Lower leg skin (tissue), 3 donors: ENCODE measurements around the gene HS6ST2.

Experiments used
- POLR2A ChIP-seq, 2 donors: fragments of 450-650 bp; IDR thresholded peaks; one replicate each; pipeline ENCODE4 v1.6.1; 2016 to 2017; ENCODE audit warnings: antibody characterized with exemption in 2 of 2, mild to moderate bottlenecking in 1 of 2, moderate library complexity in 1 of 2
- TF ChIP-seq, protein P1 (sequence below), 3 donors: fragments of 450-650 bp; IDR thresholded peaks; one replicate each; pipeline ENCODE4 v1.5.1; 2016; ENCODE audit warnings: antibody characterized with exemption in 3 of 3, mild to moderate bottlenecking in 3 of 3, moderate library complexity in 2 of 3

DNA sequence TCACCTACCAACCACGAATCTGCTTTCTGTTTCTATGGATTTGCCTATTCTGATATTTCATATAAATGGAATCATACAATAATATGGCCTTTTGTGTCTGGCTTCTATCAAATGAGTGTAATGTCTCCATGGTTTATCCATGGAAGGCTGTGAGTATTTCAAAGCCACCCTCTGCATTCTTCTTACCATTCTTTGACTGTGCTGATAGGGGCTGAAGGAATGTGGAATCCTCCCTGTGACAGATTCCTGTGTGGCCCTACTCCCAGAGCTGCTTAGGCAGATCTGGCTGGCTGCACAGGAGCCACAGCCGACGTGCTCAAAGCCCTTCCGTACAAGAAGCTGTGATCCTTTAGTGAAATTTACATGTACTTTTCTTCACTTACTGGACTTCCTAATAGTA lies 163.2 kb downstream of the HS6ST2 start:
- TF ChIP-seq, protein P1, sequence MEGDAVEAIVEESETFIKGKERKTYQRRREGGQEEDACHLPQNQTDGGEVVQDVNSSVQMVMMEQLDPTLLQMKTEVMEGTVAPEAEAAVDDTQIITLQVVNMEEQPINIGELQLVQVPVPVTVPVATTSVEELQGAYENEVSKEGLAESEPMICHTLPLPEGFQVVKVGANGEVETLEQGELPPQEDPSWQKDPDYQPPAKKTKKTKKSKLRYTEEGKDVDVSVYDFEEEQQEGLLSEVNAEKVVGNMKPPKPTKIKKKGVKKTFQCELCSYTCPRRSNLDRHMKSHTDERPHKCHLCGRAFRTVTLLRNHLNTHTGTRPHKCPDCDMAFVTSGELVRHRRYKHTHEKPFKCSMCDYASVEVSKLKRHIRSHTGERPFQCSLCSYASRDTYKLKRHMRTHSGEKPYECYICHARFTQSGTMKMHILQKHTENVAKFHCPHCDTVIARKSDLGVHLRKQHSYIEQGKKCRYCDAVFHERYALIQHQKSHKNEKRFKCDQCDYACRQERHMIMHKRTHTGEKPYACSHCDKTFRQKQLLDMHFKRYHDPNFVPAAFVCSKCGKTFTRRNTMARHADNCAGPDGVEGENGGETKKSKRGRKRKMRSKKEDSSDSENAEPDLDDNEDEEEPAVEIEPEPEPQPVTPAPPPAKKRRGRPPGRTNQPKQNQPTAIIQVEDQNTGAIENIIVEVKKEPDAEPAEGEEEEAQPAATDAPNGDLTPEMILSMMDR (IDR thresholded peaks at IDR 0.05), result no peak
- TF ChIP-seq POLR2A (IDR thresholded peaks at IDR 0.05), result no peak
